Muscle of leg (tissue), 11 donors: Measurements from ENCODE around the gene APPBP2. TPM values are rescaled to one million over a fixed set of nuclear protein-coding genes. Genes with fewer than 3 reads are reported as not detected.

Experiments
- DNase-seq: peaks from one replicate; pipeline ENCODE4 v3.0.0; 2013
- H3K27ac ChIP-seq: one replicate; pipeline ENCODE4 v1.5.1; 2013; ENCODE audit warnings: mild to moderate bottlenecking, low read length, control low read depth
- H3K27me3 ChIP-seq: one replicate; pipeline ENCODE4 v1.6.1; 2013; ENCODE audit warnings: low read length; ENCODE audit not compliant: control insufficient read depth, insufficient read depth
- H3K36me3 ChIP-seq: one replicate; pipeline ENCODE4 v1.6.1; 2013; ENCODE audit warnings: low read length; ENCODE audit not compliant: control insufficient read depth, insufficient read depth
- H3K4me1 ChIP-seq: one replicate; pipeline ENCODE4 v1.6.1; 2013; ENCODE audit warnings: low read length; ENCODE audit not compliant: control insufficient read depth, insufficient read depth
- H3K4me3 ChIP-seq: one replicate; pipeline ENCODE4 v1.5.1; 2013; ENCODE audit warnings: low read length, control low read depth
- H3K9me3 ChIP-seq: replicated peaks from 2 replicates; pipeline ENCODE4 v1.6.1; 2013; ENCODE audit warnings: low read depth, low read length; ENCODE audit not compliant: control insufficient read depth
- WGBS: methylation state at CpG from one replicate; pipeline ENCODE4 v1.1.5; 2013; ENCODE audit warnings: missing lambda C conversion rate; ENCODE audit not compliant: insufficient coverage; 5-methylcytosine and 5-hydroxymethylcytosine counted together
- polyA plus RNA-seq, 8 donors: library from polyadenylated mRNA; unstranded; fragments of 120-200 nt; gene quantifications; one replicate each; pipeline versions ENCODE4 v1.2.1 to v1.2.3, GENCODE V29; 2013; ENCODE audit warnings: inconsistent platforms in 1 of 8, low replicate concordance in 1 of 8; ENCODE audit not compliant: insufficient read length in 8 of 8, insufficient read depth in 1 of 8
- total RNA-seq: library from RNA; stranded (reverse); fragments of 120-200 nt; gene quantifications from one replicate; pipeline ENCODE4 v1.2.4, GENCODE V29; 2013

APPBP2 gene
- total and polyA plus RNA-seq, 9 donors = 22.0 to 39.7 (median 30.0) TPM

GRCh38 chr17:60406887-60407286 is 119.2 kb downstream of the APPBP2 start:
- no peaks in the 10 kb centered on the region for H3K36me3 ChIP-seq
- peaks cover 3% of the 10 kb centered on the region for H3K4me1 ChIP-seq

DNA sequence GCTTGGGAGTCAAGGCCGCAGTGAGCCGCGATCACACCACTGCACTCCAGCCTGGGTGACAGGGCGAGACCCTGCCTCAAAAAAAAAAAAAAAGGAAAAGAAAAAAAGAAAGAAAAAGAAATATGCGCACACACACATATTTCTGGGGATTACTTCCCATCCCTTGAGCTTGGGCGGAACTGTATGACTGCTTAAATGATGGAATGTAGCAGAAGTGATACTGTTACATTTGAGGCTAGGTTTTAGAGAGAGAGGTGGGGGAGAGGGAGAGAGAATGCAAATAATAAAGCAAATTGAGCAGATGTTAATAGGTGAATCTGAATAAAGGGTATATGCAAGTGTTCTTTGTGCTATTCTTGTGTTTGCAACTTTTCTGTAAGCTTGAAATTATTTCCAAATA is 122.1 kb downstream of the APPBP2 start:
- H3K27ac ChIP-seq = no peak overlapping the region
- no peak overlapping the region for H3K4me3 ChIP-seq
- H3K9me3 ChIP-seq = no peaks in the 10 kb centered on the region
- no peaks in the 10 kb centered on the region for H3K27me3 ChIP-seq
- peak; percentile 53 for DNase-seq
- 67% methylated on average over 1 of the region's 6 CpGs for WGBS
- peaks cover 3% of the 10 kb centered on the region for H3K4me1 ChIP-seq
- no peaks in the 10 kb centered on the region for H3K36me3 ChIP-seq

More at GRCh38 chr17:60406887-60407286, 119.2 kb downstream of the APPBP2 start:
- Histone ChIP-seq H3K27ac (no peak overlapping the region), H3K4me3 (no peak overlapping the region), H3K9me3 (no peaks in the 10 kb centered on the region), H3K27me3 (no peaks in the 10 kb centered on the region)
- WGBS = 81% methylated on average over 2 of the region's 3 CpGs
- DNase-seq = no peak

DNA sequence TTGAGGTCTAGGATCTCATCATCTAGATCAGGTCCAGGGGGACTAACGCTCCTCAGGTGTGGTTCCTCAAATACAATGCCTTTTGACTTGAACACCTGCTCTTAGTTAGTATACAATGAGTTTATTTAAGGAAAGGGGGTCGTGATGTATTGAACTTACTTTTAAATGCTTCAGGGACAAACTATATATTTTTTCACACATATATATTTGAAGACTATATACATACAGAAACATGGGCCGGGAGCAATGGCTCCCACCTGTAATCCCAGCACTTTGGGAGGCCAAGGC is 122.6 kb downstream of the APPBP2 start:
- Histone ChIP-seq H3K4me1 (peaks cover 3% of the 10 kb centered on the region), H3K27me3 (no peaks in the 10 kb centered on the region), H3K9me3 (no peaks in the 10 kb centered on the region), H3K36me3 (no peaks in the 10 kb centered on the region), H3K27ac (no peak overlapping the region), H3K4me3 (no peak overlapping the region)
- no peak for DNase-seq
- no CpG with 5 or more reads among the region's 3 CpGs for WGBS

- Histone ChIP-seq H3K4me3 (no peak overlapping the region), H3K27ac (no peak overlapping the region), H3K27me3 (no peaks in the 10 kb centered on the region), H3K9me3 (no peaks in the 10 kb centered on the region), H3K4me1 (peaks cover 3% of the 10 kb centered on the region), H3K36me3 (no peaks in the 10 kb centered on the region)
- DNase-seq = no peak
Measured at GRCh38 chr17:60401819-60402218, 124.2 kb downstream of the APPBP2 start.

- Histone ChIP-seq H3K27ac (peak overlapping the region; percentile 26), H3K9me3 (no peaks in the 10 kb centered on the region), H3K27me3 (no peaks in the 10 kb centered on the region), H3K4me1 (no peaks in the 10 kb centered on the region), H3K4me3 (no peak overlapping the region), H3K36me3 (no peaks in the 10 kb centered on the region)
- WGBS = 75% methylated on average over 1 of the region's 3 CpGs
- peak; percentile 47 for DNase-seq
Measured at GRCh38 chr17:60398227-60398959, 127.6 kb downstream of the APPBP2 start.

GRCh38 chr17:60396412-60396811 is 129.6 kb downstream of the APPBP2 start:
- DNase-seq = no peak
- H3K27ac ChIP-seq = no peak overlapping the region
- WGBS = no CpG with 5 or more reads among the region's 3 CpGs
- no peak overlapping the region for H3K4me3 ChIP-seq
- H3K27me3 ChIP-seq = no peaks in the 10 kb centered on the region
- peaks cover 5% of the 10 kb centered on the region for H3K4me1 ChIP-seq
- no peaks in the 10 kb centered on the region for H3K36me3 ChIP-seq
- no peaks in the 10 kb centered on the region for H3K9me3 ChIP-seq

DNA sequence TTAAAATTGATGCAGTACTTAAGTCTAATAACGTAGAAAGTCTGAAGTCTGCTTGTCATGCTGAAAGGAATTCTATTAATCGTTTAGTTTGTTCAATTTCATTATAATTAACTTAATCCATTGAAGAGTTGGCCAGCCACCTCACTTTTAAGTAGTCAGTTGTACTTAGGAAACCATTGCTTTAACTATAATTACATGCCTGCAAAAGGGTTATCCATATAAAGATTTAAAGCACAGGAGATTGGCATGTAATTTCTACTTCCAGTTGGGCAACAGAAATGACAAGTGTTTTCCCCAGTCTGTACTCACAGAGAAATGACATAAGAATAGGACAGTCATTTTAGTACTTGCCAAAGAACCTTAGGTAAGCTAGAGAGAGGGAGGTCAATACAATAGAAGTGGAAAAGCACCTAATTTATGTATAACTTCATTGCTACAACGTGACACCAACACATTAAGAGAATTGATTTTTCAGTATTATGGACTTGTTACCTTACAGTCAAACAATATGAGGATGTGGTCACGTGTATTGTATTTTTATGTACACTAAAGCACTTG is 130.5 kb downstream of the APPBP2 start:
- H3K36me3 ChIP-seq = no peaks in the 10 kb centered on the region
- DNase-seq = no peak
- no peak overlapping the region for H3K27ac ChIP-seq
- H3K4me3 ChIP-seq = no peak overlapping the region
- WGBS = no CpG with 5 or more reads among the region's 4 CpGs
- H3K4me1 ChIP-seq = peaks cover 8% of the 10 kb centered on the region
- H3K27me3 ChIP-seq = no peaks in the 10 kb centered on the region
- H3K9me3 ChIP-seq = no peaks in the 10 kb centered on the region

DNA sequence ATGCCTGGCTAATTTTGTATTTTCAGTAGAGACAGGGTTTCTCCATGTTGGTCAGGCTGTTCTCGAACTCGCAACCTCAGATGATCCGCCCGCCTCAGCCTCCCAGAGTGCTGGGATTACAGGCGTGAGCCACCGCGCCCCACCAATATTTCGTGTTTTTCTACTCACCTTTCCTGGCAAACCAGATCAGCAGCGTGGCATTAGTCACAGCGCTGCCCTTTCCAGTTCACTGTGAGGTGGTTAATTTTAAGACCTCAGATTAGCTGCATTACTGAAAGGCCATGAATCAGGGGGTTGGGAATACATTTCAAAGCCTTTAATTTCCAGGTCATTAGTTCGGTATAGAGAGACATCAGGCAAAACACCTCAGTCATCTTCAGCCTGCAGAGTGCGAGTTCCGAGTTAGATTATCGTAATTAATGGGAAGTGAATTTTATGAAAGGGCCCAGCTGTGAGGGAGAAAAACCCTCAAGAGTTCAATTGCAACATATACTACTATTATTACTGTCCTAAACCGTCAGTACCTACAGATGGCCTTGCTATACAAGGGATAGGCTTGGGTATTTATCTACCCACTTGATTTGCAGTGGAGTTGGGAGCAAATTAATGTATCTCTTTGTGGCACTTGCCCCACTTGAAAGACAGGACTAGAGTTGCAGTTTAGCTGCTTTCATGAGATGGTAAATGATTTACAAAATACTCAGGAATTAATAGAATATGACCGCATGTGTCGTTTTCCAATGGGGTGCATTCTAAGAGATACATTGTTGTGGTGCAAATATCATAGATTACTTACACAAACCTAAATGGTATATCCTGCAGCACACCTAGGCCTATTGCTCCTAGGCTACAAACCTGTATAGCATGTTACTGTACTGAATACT is 132.0 kb downstream of the APPBP2 start:
- Histone ChIP-seq H3K36me3 (no peaks in the 10 kb centered on the region), H3K27ac (no peak overlapping the region), H3K4me3 (no peak overlapping the region), H3K4me1 (peaks cover 11% of the 10 kb centered on the region), H3K27me3 (no peaks in the 10 kb centered on the region), H3K9me3 (no peaks in the 10 kb centered on the region)
- DNase-seq = no peak
- WGBS = 94% methylated on average over 7 of the region's 17 CpGs
